NCI-H2171 (cell line): Measurements from ENCODE around the gene ARF6.
"Not testable (repeated sequence)": the region's sequence is repeated elsewhere in the genome, so short reads cannot be mapped to it uniquely, and the experiment has no call there.

Source experiments
- DNase-seq: peaks from one replicate; lab custom pipeline; 2025; lab: John Stamatoyannopoulos, UW

ARF6 gene

GRCh38 chr14:49892636-49893308, at the start of gene ARF6:
TSS of gene ARF6 (plus strand) at chr14:49893082. CDS start at chr14:49893737, 655 bp downstream.
- peak; percentile 98 for DNase-seq

GRCh38 chr14:49849213-49849847, 43.6 kb upstream of the ARF6 start:
- no peak for DNase-seq

DNA sequence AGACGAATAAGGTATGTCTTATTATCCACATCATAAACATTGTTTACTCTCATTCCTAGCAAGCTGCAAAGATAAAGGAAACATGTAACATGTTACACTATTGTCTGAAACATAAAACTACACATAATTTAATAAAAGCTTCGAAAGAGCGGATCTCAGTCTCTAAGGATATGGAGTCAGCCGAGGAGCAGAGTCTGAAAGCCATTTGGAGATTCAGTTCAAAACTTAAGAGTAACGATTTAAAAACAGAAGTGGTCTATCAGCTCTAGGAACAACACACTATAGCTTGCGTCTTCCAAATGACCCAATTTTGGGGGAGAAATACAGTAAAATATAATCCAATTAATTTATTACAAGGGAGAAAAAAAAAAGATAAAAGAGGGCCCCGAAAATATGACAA, 41.1 kb upstream of the ARF6 start:
- no peak for DNase-seq

- peak; percentile 89 for DNase-seq
Observed at GRCh38 chr14:49852301-49853157, 40.4 kb upstream of the ARF6 start, which contains the start of gene NEMF. TSS of gene NEMF (minus strand) at chr14:49852788. CDS start at chr14:49852753, 35 bp downstream.

- no peak for DNase-seq
Observed at GRCh38 chr14:49853158-49853477, 39.8 kb upstream of the ARF6 start.

DNA sequence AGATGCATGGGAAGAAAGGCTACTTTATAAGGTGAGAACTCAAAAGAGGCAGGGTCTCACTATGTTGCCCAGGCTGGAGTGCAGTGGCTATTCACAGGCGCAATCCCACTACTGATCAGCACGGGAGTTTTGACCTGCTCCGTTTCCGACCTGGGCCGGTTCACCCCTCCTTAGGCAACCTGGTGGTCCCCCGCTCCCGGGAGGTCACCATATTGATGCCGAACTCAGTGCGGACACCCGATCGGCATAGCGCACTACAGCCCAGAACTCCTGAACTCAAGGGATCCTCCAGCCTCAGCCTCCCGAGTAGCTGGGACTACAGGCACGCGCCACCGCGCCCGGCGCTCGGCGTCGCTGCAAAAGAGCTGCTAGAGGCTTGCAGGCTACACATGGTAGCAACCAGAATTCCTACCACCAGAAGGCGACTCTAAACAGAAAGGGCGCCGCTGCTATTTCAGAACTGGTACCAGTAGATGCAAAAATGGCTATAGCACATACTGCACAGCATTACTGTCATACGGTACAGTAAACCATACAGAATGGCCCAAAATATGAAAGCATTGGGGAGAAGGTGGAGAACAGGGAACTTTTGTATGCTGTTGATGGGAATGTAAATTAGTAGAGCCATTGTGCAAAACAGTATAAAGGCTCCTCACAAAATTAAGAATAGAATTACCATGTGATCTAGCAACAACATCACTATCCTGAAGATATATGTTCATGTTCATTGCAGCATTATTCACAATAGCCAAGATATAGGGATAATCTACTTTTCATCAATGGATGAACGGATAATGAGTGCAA, 39.1 kb upstream of the ARF6 start:
- DNase-seq = peak; percentile 31

- DNase-seq = no peak
Observed at GRCh38 chr14:49857427-49858003, 35.4 kb upstream of the ARF6 start.

- no peak for DNase-seq
Observed at GRCh38 chr14:49858383-49858782, 34.5 kb upstream of the ARF6 start.

- no peak for DNase-seq
Observed at GRCh38 chr14:49860988-49861698, 31.7 kb upstream of the ARF6 start.

GRCh38 chr14:49861699-49862088, 31.2 kb upstream of the ARF6 start:
- peak; percentile 36 for DNase-seq

DNA sequence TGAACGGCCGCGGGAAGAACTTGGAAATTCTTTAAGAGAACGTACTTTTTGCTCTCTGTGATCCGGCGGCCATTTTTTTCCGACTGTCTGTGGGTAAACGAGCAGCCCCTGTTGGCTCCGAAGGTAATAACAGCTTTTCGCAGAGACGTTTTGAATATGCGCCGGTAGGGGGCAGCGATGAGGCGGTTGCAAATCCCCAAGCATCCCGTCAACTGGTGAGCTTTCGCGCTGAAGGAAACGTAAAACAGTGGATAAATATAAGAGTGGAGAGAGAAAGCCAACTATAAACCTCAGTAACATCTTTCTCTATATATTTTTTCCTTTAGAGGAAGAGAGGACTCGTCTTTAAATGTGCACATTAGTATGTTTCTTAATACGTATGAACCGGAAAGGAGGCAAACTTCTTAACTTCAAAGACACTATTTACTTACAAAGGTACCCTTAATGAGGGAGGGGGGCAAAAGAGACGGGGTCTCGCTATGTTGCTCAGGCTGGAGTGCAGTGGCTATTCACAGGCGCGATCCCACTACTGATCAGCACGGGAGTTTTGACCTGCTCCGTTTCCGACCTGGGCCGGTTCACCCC, 30.7 kb upstream of the ARF6 start:
- DNase-seq = peak; percentile 85

DNA sequence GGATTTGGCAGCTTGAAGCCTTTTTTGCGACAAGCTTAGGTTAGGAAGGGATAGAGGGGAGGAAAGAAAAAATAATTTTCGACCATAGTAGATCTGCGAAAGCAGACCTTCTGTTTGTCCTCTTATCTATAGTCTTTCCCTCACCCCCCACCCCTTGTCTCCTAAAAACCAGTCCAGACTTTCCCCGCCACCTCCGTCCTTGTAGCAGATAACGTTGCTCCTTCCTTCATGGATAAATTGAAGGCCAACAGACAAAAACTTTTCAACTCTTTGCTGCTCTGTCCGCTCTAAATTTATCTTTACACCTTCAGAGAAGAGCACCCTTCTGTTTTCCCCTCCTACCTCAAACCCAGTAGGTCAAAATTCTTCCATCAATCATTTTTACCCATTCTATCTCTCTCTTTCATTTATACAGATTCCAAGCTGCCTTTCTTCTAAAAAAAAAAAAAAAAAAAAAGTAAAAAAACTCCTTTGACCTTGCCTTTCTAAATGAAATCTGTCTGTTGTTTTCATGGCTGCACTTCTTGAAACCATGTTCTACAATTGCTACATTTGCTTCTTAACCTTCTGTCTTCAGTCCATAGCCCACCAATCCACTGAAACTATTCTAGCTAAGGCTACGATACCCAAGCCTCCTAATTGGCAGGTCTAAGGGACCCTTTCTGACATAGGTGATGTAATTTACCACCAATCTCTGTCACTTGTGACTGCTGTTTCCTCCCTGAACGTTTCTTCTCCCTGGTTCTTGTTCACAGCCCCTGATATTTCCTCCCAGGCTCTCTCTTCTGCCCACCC, 29.2 kb upstream of the ARF6 start:
- DNase-seq = no peak

- peak; percentile 69 for DNase-seq
Observed at GRCh38 chr14:49865431-49865859, 27.4 kb upstream of the ARF6 start.

GRCh38 chr14:49867831-49868719, 24.8 kb upstream of the ARF6 start:
- peak; percentile 94 for DNase-seq

DNA sequence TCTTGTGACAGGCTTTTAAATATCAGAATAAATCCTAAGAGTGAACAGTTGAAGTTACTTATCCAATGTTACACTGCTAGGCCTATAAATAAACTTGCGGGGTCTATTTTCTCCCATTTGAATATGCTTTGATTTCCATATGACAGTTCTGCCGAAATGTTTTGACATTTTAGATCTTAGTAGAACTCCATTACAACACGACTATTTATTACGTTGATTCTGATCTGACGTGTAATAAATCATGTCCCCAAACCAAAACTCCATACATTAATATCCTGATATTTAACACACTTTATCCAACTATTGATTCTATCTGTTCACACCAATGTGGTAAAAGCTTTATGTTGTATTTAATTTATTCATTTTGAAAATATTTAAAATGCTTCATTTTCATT, 24.2 kb upstream of the ARF6 start:
- no peak for DNase-seq

DNA sequence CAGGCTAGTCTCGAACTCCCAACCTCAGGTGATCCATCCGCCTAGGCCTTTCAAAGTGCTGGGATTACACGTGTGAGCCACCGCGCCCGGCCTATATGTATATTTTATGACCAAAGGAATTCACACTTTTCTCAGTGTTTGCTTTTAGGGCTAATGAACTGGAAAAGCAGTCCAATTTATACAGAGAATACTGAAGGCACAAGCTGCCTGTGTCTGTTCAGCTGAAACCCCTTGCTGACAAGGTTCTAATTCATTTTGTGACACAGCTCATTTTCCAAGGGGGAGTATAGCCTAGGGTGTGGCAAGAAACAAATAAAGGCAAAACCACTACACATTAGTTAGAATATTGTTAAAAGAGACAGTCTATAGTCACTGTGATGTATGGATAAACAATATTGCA, 22.0 kb upstream of the ARF6 start:
- DNase-seq = no peak

DNA sequence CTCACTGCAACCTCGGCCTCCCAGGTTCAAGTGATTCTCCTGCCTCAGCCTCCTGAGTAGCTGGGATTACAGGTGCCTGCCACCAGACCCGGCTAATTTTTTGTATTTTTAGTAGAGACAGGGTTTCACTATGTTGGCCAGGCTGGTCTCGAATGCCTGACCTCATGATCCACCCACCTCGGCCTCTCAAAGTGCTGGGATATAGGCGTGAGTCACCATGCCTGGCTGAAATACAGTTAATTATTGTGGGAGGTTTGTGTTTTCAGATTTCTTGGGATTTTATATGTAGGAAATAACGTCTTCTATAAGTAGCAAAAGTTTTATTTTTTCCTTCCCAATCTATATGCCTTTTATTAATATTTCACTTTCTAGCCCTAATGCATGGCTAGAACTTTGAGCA, 19.3 kb upstream of the ARF6 start:
- DNase-seq = not testable (repeated sequence)

GRCh38 chr14:49875640-49876198, 17.2 kb upstream of the ARF6 start:
- DNase-seq = no peak
